Measurements from ENCODE around the gene MRPL12. TPM values are rescaled to one million over a fixed set of nuclear protein-coding genes. Genes with fewer than 3 reads are reported as not detected.

Gene MRPL12
- total and polyA plus RNA-seq, 2 donors (not counting 1 experiment from before 2014, with no cell fraction given): 23.8 to 25.6 TPM

- Histone ChIP-seq H3K79me2 (ENCODE audit: control insufficient read depth, insufficient read depth, low read length) (no peaks in the 10 kb centered on the region), H4K20me1 (ENCODE audit: control insufficient read depth, insufficient read depth, low read length, poor library complexity, severe bottlenecking) (no peaks in the 10 kb centered on the region), H3K27me3 (replicated peaks in 1 of 4; ENCODE audit: control extremely low read depth in 1 of 4, control insufficient read depth in 3 of 4, insufficient read depth in 4 of 4, low read length in 3 of 4) (peaks cover 0 to 3% (median 0%) of the 10 kb centered on the region in 4 experiments), H3K27ac (ENCODE audit: low read length in 2 of 2) (no peak overlapping the region), H3K9ac (ENCODE audit: low read length) (peak overlapping the region; percentile 70), H3K36me3 (replicated peaks in 1 of 2; ENCODE audit: control extremely low read depth in 1 of 2, control insufficient read depth in 1 of 2, extremely low read depth in 1 of 2, insufficient read depth in 2 of 2, low read length in 1 of 2) (peaks cover 0 to 5% of the 10 kb centered on the region in 2 experiments), H2AFZ (ENCODE audit: insufficient read depth, low read depth, low read length, poor library complexity, severe bottlenecking) (peak overlapping the region; percentile 86), H3K4me2 (replicated peaks; ENCODE audit: low read depth, low read length, poor library complexity, severe bottlenecking) (peak overlapping the region; percentile 95), H3K4me3 (ENCODE audit: control extremely low read depth in 1 of 5, extremely low read depth in 1 of 5, insufficient read depth in 1 of 5, low read depth in 2 of 5, low read length in 4 of 5) (peak overlapping the region in 4 of 5 experiments; percentile 35 to 80 (median 62)), H3K4me1 (ENCODE audit: control insufficient read depth in 2 of 2, insufficient read depth in 2 of 2, low read length in 2 of 2) (peaks cover 15 to 25% of the 10 kb centered on the region in 2 donors), H3K9me3 (ENCODE audit: control extremely low read depth in 1 of 3, control insufficient read depth in 2 of 3, insufficient read depth in 1 of 3, low read length in 2 of 3) (no peaks in the 10 kb centered on the region)
- peak overlapping the region; percentile 78 for H3K27ac Mint-ChIP-seq
- 7% methylated on average over 35 of the region's 41 CpGs for WGBS (ENCODE audit: insufficient coverage)
- intact Hi-C loops (cut with micrococcal nuclease): loop anchor here (1.0 to 2.0 kb wide), 4 partner anchors 9 to 200 kb away; partner anchors contain the start of genes ACTG1, ARL16, MRPL12 and P4HB
- ChIA-PET CTCF (no interaction called here), POLR2A (interaction anchor here (0.7 to 1.2 kb wide), 2 partner anchors 10 to 209 kb away, joined by 3 to 4 read pairs; no protein-coding TSS in a partner anchor)
- peak; percentile 50 for DNase-seq
- peaks cover 12% of the 10 kb centered on the region for H3K4me1 Mint-ChIP-seq
- TF ChIP-seq, protein P1, sequence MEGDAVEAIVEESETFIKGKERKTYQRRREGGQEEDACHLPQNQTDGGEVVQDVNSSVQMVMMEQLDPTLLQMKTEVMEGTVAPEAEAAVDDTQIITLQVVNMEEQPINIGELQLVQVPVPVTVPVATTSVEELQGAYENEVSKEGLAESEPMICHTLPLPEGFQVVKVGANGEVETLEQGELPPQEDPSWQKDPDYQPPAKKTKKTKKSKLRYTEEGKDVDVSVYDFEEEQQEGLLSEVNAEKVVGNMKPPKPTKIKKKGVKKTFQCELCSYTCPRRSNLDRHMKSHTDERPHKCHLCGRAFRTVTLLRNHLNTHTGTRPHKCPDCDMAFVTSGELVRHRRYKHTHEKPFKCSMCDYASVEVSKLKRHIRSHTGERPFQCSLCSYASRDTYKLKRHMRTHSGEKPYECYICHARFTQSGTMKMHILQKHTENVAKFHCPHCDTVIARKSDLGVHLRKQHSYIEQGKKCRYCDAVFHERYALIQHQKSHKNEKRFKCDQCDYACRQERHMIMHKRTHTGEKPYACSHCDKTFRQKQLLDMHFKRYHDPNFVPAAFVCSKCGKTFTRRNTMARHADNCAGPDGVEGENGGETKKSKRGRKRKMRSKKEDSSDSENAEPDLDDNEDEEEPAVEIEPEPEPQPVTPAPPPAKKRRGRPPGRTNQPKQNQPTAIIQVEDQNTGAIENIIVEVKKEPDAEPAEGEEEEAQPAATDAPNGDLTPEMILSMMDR (IDR thresholded peaks at IDR 0.05): no peak
- TF ChIP-seq EZH2 (IDR thresholded peaks at IDR 0.05; ENCODE audit: borderline replicate concordance, insufficient read depth, low read depth, low read length, poor library complexity, severe bottlenecking): no peak
- ATAC-seq (ENCODE audit: low read depth): peak; percentile 5
- H3K4me3 Mint-ChIP-seq: peak overlapping the region; percentile 89
- no peaks in the 10 kb centered on the region for H3K27me3 Mint-ChIP-seq
- no peaks in the 10 kb centered on the region for H3K9me3 Mint-ChIP-seq (ENCODE audit: insufficient read depth)
These were observed 9.4 kb downstream of the MRPL12 start for GRCh38 chr17:81712468-81713003.

GRCh38 chr17:81713004-81713555 is 9.9 kb downstream of the MRPL12 start:
- no peaks in the 10 kb centered on the region for H3K9me3 ChIP-seq (ENCODE audit: control extremely low read depth in 1 of 3, control insufficient read depth in 2 of 3, insufficient read depth in 1 of 3, low read length in 2 of 3)
- Mint-ChIP-seq H3K4me3 (peak overlapping the region; percentile 89), H3K27me3 (no peaks in the 10 kb centered on the region), H3K27ac (peak overlapping the region; percentile 78), H3K4me1 (peaks cover 12% of the 10 kb centered on the region), H3K9me3 (ENCODE audit: insufficient read depth) (no peaks in the 10 kb centered on the region)
- ATAC-seq (ENCODE audit: low read depth) (no peak), DNase-seq (no peak)
- peak overlapping the region; percentile 86 for H2AFZ ChIP-seq (ENCODE audit: insufficient read depth, low read depth, low read length, poor library complexity, severe bottlenecking)
- H3K27ac ChIP-seq (ENCODE audit: low read length in 2 of 2): no peak overlapping the region
- no peak for TF ChIP-seq EZH2 (IDR thresholded peaks at IDR 0.05; ENCODE audit: borderline replicate concordance, insufficient read depth, low read depth, low read length, poor library complexity, severe bottlenecking)
- TF ChIP-seq, protein P1 (IDR thresholded peaks at IDR 0.05): no peak
- H3K4me3 ChIP-seq (ENCODE audit: control extremely low read depth in 1 of 5, extremely low read depth in 1 of 5, insufficient read depth in 1 of 5, low read depth in 2 of 5, low read length in 4 of 5): peak overlapping the region in 2 of 5 experiments; percentile 58 to 67
- 77% methylated on average over 18 of the region's 18 CpGs for WGBS (ENCODE audit: insufficient coverage)
- ChIA-PET CTCF (no interaction called here), POLR2A (interaction anchor here (0.7 to 1.2 kb wide), 2 partner anchors 11 to 209 kb away, joined by 3 to 4 read pairs; no protein-coding TSS in a partner anchor)
- no peaks in the 10 kb centered on the region for H3K79me2 ChIP-seq (ENCODE audit: control insufficient read depth, insufficient read depth, low read length)
- H3K27me3 ChIP-seq (replicated peaks in 1 of 4; ENCODE audit: control extremely low read depth in 1 of 4, control insufficient read depth in 3 of 4, insufficient read depth in 4 of 4, low read length in 3 of 4): peaks cover 0 to 3% (median 0%) of the 10 kb centered on the region in 4 experiments
- peak overlapping the region; percentile 95 for H3K4me2 ChIP-seq (replicated peaks; ENCODE audit: low read depth, low read length, poor library complexity, severe bottlenecking)
- H3K4me1 ChIP-seq (ENCODE audit: control insufficient read depth in 2 of 2, insufficient read depth in 2 of 2, low read length in 2 of 2): peaks cover 15 to 25% of the 10 kb centered on the region in 2 donors
- H3K36me3 ChIP-seq (replicated peaks in 1 of 2; ENCODE audit: control extremely low read depth in 1 of 2, control insufficient read depth in 1 of 2, extremely low read depth in 1 of 2, insufficient read depth in 2 of 2, low read length in 1 of 2): no peaks in the 10 kb centered on the region
- no peaks in the 10 kb centered on the region for H4K20me1 ChIP-seq (ENCODE audit: control insufficient read depth, insufficient read depth, low read length, poor library complexity, severe bottlenecking)
- H3K9ac ChIP-seq (ENCODE audit: low read length): peak overlapping the region; percentile 70
- intact Hi-C loops (cut with micrococcal nuclease): loop anchor here (2.0 kb wide), 2 partner anchors 30 to 200 kb away; partner anchors contain the start of genes ACTG1 and ARL16

Measured in B cell (primary cell).